Measurements from ENCODE around the gene ANGPTL2.
"Not testable (repeated sequence)": the region's sequence is repeated elsewhere in the genome, so short reads cannot be mapped to it uniquely, and the experiment has no call there.

Gene ANGPTL2

GRCh38 chr9:127122176-127123063 is at the start of gene ANGPTL2:
Gene ANGPTL2, minus strand, starts transcription at chr9:127122635. Its CDS starts 13,904 bp downstream, at chr9:127108731.
- peak; percentile 96 for DNase-seq (ENCODE audit: low spot score)

- DNase-seq (ENCODE audit: low spot score), result not testable (repeated sequence)
Measured at GRCh38 chr9:127171348-127171747, 48.9 kb upstream of the ANGPTL2 start.

GRCh38 chr9:127170652-127171051 is 48.2 kb upstream of the ANGPTL2 start:
- no peak for DNase-seq (ENCODE audit: low spot score)

GRCh38 chr9:127170103-127170502 is 47.7 kb upstream of the ANGPTL2 start:
- DNase-seq (ENCODE audit: low spot score), result no peak

- DNase-seq (ENCODE audit: low spot score), result no peak
Measured at GRCh38 chr9:127169575-127169883, 47.1 kb upstream of the ANGPTL2 start.

- DNase-seq (ENCODE audit: low spot score), result no peak
Measured at GRCh38 chr9:127168756-127169574, 46.5 kb upstream of the ANGPTL2 start.

GRCh38 chr9:127167560-127168326 is 45.3 kb upstream of the ANGPTL2 start:
- no peak for DNase-seq (ENCODE audit: low spot score)

- no peak for DNase-seq (ENCODE audit: low spot score)
Measured at GRCh38 chr9:127166651-127167524, 44.5 kb upstream of the ANGPTL2 start.

GRCh38 chr9:127166111-127166510 is 43.7 kb upstream of the ANGPTL2 start:
- no peak for DNase-seq (ENCODE audit: low spot score)

GRCh38 chr9:127165116-127165515 is 42.7 kb upstream of the ANGPTL2 start:
- DNase-seq (ENCODE audit: low spot score), result peak; percentile 49

- no peak for DNase-seq (ENCODE audit: low spot score)
Measured at GRCh38 chr9:127163409-127163808, 41.0 kb upstream of the ANGPTL2 start.

GRCh38 chr9:127162864-127163365 is 40.5 kb upstream of the ANGPTL2 start:
- no peak for DNase-seq (ENCODE audit: low spot score)

GRCh38 chr9:127162046-127162863 is 39.8 kb upstream of the ANGPTL2 start:
- DNase-seq (ENCODE audit: low spot score), result no peak

- peak; percentile 37 for DNase-seq (ENCODE audit: low spot score)
Measured at GRCh38 chr9:127161081-127161624, 38.7 kb upstream of the ANGPTL2 start.

- peak; percentile 37 for DNase-seq (ENCODE audit: low spot score)
Measured at GRCh38 chr9:127159949-127160610, 37.6 kb upstream of the ANGPTL2 start.

- peak; percentile 60 for DNase-seq (ENCODE audit: low spot score)
Measured at GRCh38 chr9:127159325-127159801, 36.9 kb upstream of the ANGPTL2 start.

- DNase-seq (ENCODE audit: low spot score), result no peak
Measured at GRCh38 chr9:127158786-127159324, 36.4 kb upstream of the ANGPTL2 start.

- DNase-seq (ENCODE audit: low spot score), result peak; percentile 34
Measured at GRCh38 chr9:127155314-127155960, 33.0 kb upstream of the ANGPTL2 start.

All from ecto neural progenitor cell (in vitro differentiated cells).